ENCODE measurements around the gene GSTT2B. TPM values are rescaled to one million over a fixed set of nuclear protein-coding genes. Genes with fewer than 3 reads are reported as not detected.
"Not testable (repeated sequence)": the region's sequence is repeated elsewhere in the genome, so short reads cannot be mapped to it uniquely, and the experiment has no call there.

GSTT2B gene, protein sequence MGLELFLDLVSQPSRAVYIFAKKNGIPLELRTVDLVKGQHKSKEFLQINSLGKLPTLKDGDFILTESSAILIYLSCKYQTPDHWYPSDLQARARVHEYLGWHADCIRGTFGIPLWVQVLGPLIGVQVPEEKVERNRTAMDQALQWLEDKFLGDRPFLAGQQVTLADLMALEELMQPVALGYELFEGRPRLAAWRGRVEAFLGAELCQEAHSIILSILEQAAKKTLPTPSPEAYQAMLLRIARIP
- total RNA-seq, result 6.5 TPM

DNA sequence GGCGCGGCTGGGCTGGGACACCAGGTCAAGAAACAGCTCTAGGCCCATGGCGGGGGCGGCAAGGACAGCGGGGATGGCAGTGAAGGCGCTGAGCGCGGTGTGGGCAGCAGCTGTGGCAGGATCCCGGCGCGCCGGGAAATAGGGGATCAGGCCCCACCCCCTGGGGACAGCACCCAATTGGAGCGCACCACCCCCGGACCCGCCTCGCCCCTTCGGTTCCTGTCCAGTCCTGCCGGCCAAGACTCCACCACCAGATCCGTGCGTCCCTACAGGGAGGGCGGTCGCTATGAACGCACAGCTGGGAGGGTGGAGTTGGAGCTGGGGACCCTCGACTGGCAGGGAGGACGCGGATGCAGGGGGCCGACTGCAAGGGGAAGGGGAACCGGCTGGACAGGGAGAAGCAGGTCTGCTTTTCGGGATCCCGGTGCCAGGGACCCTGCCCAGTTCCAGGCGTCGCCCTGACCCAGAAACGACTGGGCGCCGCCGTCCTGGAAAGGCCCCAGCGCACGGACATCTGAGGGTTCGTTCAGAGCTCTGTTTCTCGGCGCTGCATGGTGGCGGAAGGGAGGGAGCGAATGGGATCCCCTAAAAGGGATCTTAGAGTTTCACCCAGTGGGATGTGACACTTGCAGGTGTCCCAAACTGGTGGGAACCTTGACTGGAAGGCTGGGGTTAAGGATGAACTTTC, at the start of gene GSTT2B:
TSS of gene GSTT2B (minus strand) at position 112 of the 688 bp plus-strand sequence. CDS start at position 48, 64 bp downstream.
- ATAC-seq, result peak; percentile 56

DNA sequence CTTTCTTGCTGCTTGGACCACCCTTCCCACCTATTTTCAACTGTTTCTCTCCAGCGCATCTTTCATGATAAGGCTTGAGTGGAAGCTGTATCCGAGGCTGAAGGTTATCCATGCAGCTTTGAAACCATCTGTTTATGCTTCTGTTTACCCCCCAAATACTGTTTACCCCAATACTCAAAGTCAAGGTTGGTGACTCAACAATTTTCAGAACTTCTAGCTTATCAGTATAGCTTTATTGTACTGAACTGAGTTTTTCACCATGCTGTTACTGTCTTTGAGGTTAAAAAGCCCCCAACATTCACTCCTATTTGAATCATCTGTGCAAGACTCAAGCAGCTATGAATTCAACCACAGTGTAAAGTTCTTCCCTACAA, 49.0 kb upstream of the GSTT2B start:
- ATAC-seq, result no peak

DNA sequence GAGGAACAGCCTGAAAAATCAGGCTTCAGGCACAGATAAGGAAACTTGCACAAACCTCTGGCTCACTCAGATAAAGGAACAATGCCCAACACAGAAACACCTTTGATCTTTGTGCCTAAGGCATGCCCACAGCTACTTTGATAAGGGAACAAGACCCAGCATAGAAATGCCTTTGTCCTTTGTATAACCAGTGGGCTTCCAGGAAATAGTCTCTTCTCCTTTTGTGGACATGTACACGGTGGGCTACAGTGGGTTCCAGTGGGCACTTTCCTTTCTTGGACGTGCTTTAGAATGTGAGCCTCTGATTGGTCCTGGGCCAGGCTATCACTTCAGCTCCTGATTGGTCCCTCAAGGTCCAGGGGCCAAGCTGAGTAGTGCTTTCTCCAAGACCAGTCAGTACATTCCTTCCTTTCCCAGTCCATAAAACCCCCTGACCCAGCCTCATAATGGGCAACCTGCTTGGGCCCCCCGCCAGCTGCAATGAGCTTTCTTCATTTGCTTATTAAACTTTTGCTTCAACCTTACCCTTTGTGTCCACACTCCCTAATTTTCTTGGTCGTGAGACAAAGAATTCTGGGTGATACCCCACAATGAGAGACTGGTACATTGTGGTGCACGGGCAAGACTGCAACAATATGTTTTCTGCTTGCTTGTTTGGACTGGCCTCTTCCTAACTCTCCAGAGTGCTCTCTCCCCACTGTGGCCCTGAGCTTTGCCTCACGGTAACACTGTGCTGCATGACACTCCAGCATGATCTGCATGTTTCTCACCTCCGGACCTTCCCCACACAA, 48.4 kb upstream of the GSTT2B start:
- no peak for ATAC-seq

DNA sequence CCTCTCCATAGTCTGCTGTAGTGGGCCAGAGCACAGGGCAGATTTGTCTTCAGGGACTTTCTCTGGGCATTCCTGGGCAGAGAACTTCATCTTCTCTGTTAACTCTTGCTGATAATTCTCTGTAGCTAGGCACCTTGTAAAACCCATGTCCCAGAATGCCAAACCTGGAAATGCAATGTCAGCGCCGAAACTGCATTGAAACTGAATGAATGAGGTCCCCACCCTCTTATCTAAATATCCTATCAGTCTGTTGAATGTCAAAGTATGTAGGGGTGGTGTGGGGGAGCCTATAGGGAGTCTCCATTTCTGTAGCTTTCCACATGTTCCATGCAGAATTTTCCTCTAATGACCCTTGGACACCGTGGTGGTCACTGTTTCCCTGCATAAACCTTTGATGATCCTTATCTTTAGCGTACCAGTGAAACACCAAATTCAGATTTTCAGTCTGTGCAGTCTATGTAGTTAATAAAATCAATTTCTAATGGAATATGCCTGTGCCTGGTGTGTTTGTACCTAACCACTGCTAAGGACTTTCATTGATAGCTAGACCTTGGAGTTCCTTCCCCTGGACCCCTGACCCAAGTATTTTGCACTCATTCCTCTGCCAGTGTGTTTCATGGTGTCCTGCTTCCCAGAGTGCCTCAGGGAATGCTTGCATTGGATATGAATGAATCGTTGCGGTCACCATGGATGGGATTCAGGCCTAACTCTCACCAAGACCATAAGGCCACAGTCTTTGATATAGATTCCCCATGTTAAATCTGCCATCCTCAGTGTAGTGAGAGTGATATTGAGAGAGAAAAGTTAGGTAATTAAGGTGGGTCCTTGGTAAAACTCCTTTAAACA, 47.6 kb upstream of the GSTT2B start:
- no peak for ATAC-seq

DNA sequence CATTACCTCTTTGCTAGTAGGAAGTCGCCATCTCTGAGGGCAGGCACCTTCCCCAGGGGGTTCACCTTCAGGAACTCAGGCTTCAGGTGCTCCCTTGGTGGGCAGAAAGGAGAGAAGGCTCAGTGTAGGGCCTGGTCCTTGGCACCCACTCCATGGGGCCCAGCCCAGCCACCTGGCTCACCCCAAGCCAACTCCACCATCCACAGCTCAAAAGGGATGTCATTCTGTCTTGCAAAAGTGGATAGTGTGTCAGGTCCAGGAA, 47.0 kb upstream of the GSTT2B start:
- no peak for ATAC-seq

DNA sequence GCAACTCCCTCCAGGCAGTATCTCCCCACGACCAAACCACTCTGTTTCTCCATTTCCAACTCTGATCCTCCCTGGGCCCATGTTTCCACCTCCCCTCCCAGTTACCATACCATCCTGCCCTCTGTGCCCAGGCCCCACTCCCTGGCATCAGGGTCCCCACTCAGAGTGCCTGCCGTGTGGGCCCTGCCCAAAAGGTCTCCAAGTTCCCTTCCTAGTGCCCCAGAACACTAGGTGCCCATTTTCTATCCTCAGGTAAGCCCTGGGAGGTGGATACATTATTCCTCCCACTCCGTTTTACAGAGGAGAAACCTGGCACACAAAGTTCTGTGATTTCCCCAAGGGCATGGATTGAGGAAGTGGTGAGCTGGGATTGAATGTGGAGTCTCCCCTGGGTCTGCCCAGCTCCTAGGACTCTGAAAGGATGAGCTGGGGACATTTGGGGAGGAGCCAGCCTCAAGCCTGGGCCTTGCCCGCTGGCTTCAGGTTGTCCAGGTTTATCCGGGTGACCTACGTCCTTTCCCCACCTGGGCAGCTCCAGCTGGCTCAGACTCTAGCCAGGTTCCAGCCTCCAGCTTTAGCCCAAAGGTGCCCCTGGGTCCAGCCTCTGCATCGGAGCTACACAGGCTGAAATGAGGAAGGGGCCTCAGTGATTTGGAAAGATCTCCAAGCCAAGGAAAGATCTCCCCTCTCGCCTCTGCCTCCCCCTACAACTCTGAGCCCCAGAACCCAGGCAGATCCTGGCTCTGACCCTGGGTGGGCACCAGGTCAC, 46.4 kb upstream of the GSTT2B start:
- no peak for ATAC-seq

DNA sequence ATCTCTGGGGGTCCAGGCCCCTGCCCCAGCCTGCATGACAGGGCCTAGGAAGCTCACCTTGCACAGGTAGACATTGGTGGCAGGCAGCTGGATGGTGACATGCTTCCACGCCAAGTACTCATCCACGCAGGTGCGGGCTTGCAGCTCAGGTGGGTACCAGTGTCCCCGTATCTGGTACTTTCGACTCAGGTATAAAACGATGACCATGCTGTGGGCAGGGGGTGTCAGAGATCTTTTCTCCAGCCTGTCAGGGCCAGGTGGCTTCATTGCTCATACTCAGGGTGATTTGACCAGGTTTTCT, 45.9 kb upstream of the GSTT2B start:
- ATAC-seq, result no peak

DNA sequence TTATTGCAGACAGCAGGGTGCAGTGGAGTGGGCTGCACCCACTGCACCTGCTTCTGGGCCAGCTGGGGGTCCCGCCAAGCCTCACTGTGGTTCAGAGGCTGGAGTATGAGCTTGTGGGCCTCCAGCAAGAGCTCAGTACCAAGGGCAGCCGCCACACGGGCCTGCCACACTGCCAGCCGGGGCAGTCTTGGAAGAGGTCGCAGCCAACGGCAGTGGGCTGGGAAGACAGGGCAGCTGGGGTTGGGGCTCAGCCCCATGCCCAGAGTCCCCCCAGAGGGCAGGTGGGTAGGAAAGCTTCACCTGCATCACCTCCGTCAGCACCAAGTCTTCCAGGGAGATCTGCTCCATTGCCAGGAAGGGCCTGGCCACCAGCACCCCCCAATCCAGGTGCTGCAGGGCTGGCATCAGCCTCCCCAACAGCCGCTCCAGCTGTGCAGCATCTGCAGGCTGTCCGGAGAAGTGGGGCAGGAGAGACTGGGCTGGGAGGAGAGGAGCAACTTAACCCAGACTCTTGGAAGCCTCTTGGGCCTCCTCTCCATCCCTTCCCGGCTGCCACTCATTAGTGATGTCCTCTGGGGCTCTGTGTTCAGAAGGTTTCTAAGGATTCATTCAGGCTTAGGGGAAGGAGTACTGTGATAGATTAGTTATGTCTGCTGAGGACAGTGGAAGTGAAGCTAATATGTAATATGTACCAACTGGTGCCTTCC, 45.4 kb upstream of the GSTT2B start:
- ATAC-seq, result no peak

DNA sequence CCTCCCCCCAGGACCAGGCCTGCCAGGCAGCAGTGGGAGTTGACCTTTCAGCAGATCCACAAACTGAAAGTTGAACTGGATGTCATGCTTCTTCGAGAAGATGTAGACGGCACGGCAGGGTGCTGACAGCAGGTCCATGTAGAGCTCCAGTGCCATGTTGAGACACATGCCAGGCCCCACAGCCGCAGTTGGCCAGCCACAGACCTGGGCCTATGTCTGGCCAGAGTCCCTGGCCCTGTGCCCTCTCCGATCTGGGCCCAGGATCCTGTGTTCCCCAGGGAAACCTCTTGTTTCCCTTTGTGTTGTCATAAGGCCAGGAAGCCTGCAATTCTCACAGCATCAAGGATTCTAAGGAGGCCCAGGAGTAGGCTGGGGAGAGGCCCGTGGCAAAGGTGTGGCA, 44.2 kb upstream of the GSTT2B start, which contains the start of gene GSTT4:
TSS of gene GSTT4 (minus strand) at position 253 of the 400 bp plus-strand sequence. CDS start at position 156, 97 bp downstream.
- no peak for ATAC-seq

DNA sequence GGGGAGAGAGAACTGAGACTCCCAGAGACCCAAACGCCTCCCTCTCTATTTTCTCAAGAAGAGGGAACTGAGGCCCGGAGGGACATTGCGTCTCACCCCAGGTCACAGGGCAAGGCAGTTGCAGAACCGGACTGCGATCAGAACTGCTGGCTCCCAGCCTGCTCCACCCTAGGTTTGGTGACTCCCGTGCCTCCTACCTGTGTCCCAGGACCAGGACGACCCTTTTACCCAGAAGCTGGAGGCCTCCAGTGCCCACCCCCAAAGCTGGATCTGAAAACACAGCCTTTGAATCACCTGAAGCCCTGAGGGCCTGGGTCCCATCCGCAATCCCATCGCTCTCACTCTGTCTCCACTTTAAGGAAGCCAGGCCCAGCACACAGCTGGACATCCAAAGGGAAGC, 42.9 kb upstream of the GSTT2B start:
- no peak for ATAC-seq

DNA sequence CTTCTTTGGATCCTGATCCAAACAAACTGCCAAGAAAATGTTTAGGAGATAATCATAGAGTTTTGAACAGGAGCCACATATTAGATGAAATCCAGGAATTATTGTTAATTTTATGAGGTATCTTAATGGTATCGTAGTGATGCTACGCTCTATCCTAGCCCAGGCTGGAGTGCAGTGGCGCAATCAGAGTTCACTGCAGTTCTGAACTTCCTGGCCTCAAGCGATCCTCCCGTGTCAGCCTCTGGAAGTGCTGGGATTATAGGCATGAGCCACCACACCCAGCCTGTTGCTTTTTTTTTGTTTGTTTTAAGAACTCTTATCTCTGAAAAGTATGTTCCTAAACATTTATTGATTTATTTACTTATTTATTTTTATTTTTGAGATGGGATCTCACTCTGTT, 41.9 kb upstream of the GSTT2B start:
- ATAC-seq, result no peak

DNA sequence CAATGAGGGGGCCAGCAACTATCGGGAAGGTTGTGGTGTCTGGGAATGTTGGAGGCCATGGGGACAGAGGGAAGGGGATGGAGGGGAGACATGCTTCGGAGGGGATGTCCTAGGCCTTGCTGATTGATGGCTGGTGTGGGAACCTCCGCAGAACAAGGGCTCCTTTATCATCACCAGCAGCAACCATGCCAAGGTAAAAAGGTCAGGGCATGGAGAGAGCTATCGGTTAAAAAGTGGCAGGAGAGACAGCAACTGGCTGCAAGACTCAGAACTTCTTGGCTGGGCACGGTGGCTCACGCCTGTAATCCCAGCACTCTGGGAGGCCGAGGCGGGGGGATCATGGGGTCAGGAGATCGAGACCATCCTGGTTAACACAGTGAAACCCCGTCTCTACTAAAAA, 41.3 kb upstream of the GSTT2B start:
- ATAC-seq, result no peak

DNA sequence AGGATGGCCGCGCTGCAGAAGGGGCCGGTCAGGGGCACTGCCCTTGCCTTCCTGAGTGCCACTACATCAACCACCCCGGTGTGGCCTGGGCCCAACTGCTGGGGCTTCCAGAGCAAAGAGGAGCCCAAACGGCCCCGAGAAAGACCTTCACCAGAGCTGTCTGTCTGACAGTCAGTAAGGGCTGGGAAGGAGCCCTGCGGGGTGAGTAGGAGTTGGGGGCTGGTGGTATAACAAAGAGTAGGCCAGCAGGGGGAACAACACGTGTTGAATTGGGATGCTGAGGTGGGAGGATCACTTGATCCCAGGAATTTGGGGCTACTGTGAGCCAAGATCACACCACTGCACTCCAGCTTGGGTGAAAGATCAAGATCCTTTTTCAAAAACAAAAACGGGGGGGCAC, 40.3 kb upstream of the GSTT2B start:
- no peak for ATAC-seq

DNA sequence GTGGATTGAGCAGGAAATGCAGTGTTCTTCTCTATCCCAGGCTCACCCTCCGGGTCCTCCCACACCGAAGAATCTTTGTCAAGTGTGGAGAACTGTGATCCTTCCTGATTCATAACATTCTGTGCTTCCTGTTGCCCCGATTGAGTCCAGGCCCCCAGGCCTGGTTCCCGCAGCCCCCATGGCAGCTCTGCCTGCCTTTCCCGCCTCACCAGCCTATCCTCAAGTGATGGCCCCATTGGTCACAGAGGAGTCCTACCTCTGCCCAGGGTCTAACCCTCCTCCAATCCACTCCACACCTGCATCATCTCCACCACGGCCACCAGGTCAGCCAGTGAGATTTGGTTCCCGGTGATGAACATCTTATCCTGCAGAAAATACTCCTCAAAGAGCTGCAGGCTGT, 38.8 kb upstream of the GSTT2B start:
- ATAC-seq, result not testable (repeated sequence)

DNA sequence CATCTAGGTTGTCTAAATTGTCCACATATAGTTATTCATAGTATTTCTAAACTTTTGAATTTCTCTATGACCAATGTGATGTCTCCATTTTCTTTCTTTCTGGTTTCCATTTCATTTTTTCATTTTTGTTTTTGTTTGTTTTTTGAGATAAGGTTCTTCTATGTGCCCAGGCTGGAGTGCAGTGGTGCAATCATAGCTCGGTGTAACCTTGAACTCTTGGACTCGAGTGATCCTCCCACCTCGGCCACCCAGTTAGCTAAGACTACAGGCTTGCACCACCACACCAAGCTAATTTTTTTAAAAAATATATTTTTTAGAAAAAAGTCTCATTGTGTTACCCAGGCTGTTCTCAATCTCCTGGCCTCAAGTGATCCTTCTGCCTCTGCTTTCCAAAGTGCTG, 36.1 kb upstream of the GSTT2B start:
- ATAC-seq, result no peak

DNA sequence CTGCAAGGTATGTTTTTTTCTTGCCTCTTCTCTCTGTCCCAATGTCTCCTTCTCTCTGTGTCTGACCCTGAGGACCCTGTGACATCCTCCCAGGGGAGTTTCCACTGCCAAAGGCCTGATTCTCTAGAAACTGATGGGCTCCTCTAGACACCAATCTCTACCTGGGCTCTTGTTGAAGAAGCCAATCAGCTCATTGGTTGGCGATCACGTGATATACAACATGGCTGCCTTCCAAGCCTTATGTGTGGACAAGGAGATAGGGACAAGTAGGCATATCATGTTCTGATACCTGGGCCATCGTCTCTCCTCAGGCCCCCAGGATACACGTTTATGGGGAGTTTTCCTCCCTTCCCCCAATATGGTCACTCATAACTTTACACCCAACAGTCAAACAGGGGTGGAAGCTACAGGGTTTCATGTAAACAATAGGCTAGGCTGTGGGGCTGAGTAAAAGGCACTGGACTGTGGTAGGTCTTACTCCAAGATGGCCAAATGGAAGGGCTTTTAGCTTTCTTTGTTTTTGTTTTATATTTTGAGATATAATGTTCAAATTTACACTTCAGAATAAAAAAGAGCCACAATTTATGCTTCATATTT, 32.7 kb upstream of the GSTT2B start:
- ATAC-seq, result not testable (repeated sequence)

DNA sequence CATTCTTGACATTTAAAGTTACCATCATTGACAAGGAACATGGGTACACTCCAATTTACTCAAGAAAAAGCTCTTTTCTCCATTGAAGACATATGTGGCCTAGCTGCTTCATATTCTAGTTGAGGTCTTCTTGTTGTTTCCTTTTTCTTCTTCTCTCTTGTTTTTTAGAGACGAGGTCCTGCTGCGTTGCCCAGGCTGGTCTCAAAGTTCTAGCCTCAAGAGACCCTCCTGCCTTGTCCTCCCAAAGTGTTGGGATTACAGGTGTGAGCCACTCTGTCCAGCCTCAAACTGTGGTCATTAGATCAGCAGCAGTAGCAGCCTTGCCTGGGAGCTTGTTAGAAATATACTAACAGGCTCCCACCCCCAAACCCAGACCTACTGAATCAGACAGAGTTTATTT, 32.1 kb upstream of the GSTT2B start:
- not testable (repeated sequence) for ATAC-seq

DNA sequence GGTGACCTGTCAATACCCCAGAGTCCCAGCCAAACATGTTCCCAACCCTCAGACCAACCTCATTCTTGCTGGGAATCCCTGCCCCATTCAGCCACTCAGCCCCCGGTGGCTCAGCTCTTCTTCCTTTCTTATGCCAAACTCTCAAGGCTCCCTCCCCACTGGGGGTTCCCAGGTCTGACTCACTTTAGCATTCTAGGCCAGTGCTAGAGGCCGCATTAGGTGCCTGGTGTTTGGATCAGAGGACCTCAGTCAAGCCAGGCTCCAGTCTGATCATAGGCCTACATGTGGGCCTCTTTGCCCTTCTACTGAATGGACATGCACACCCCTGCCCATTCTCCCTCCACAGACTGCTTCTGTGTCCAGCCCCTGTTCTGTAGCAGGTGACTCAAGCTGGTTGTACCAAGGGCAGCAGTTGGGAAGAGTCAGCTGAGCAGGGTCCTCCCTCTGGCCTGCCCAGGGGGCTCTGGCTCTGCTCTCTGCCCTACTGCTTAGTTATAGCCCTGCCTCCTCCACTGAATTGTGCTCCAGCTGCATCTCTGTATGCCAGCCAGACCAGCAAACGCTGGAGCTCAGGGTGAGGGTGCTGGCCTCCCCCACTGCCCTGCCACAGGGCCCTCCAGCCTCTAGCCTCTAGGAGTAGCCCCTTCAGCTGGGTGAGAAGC, 28.7 kb upstream of the GSTT2B start:
- ATAC-seq, result not testable (repeated sequence)

DNA sequence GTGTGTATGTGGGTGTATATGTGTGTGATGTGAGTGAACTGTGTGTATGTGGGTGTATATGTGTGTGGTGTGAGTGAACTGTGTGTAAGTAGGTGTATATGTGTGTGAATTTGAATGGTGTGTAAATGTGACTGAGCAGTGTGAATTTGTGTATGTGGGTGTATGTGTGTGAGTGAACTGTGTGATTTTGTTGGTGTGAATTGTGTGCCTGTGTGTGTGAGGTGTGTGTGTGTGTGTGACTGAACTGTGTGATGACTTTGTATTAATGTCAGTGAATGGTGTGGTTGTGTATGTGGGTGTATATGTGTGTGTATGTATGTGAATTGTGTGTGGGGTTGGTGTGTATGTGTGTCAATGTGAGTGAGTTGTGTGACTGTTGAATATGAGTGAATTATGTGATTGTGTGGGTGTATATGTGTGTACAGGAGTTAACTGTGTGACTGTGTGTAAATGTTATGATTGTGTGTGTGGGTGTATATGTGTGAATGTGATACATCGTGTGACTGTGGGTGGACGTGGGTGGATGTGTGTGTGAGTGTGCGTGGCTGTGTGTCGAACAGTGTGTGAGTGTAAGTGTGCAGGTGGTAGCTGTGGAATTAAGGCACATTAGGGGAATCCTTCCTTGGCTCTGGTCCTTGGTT, 25.7 kb upstream of the GSTT2B start:
- not testable (repeated sequence) for ATAC-seq

DNA sequence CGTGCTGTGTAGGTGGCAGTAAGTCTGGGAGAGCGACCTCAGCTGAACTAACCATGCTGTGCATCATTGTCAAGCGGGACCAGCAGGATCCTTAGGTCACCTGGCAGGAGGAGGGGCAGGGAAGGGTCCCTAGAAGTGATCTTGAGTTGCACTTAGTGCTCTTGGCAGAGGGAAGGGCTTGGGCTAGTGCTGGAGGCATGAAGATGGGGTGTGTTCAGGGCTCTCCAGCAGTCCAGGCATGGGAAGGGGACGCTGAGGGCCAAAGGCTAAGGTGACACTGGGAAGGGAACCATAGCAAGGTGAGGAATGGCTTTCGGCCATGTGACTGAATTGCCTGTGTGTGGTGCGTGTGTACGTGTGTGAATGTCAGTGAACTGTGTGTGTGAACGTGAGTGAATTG, 25.1 kb upstream of the GSTT2B start:
- not testable (repeated sequence) for ATAC-seq

All from esophagus mucosa (tissue), 1 donor.